Parathyroid adenoma (tissue), 2 donors: ENCODE results near the gene OSCP1.
"Not testable (repeated sequence)": the region's sequence is repeated elsewhere in the genome, so short reads cannot be mapped to it uniquely, and the experiment has no call there.

ENCODE experiments used
- H2AFZ ChIP-seq: fragments of 300-600 bp; sonication (generic); one replicate; pipeline ENCODE4 v1.7.0; 2017; ENCODE audit warnings: antibody characterized with exemption, mild to moderate bottlenecking
- H3K27ac ChIP-seq: fragments of 300-600 bp; sonication (generic); one replicate; pipeline ENCODE4 v1.7.0; 2017
- H3K27me3 ChIP-seq: fragments of 300-600 bp; sonication (generic); one replicate; pipeline ENCODE4 v1.7.0; 2017; ENCODE audit warnings: low read length; ENCODE audit not compliant: control insufficient read depth, insufficient read depth
- H3K36me3 ChIP-seq: fragments of 300-600 bp; sonication (generic); one replicate; pipeline ENCODE4 v1.7.0; 2017; ENCODE audit warnings: low read length; ENCODE audit not compliant: control insufficient read depth, insufficient read depth
- H3K4me1 ChIP-seq: fragments of 300-600 bp; sonication (generic); one replicate; pipeline ENCODE4 v1.7.0; 2017; ENCODE audit warnings: control low read depth
- H3K4me2 ChIP-seq: fragments of 300-600 bp; sonication (generic); one replicate; pipeline ENCODE4 v1.7.0; 2017; ENCODE audit warnings: low read length
- H3K4me3 ChIP-seq: fragments of 300-600 bp; sonication (generic); one replicate; pipeline ENCODE4 v1.7.0; 2017; ENCODE audit warnings: low read depth, low read length
- H3K79me2 ChIP-seq: fragments of 300-600 bp; sonication (generic); one replicate; pipeline ENCODE4 v1.7.0; 2017; ENCODE audit warnings: control low read depth
- H3K9ac ChIP-seq: fragments of 300-600 bp; sonication (generic); one replicate; pipeline ENCODE4 v1.7.0; 2017; ENCODE audit warnings: mild to moderate bottlenecking
- H3K9me3 ChIP-seq: fragments of 300-600 bp; sonication (generic); one replicate; pipeline ENCODE4 v1.7.0; 2017; ENCODE audit warnings: low read length; ENCODE audit not compliant: control insufficient read depth
- TF ChIP-seq, protein P1 (sequence below): fragments of 300-600 bp; sonication (generic); IDR thresholded peaks from one replicate; pipeline ENCODE4 v1.7.0; 2017; ENCODE audit warnings: antibody characterized with exemption, mild to moderate bottlenecking
- donor health status: primary hyperparathyroidism.

The OSCP1 gene

DNA sequence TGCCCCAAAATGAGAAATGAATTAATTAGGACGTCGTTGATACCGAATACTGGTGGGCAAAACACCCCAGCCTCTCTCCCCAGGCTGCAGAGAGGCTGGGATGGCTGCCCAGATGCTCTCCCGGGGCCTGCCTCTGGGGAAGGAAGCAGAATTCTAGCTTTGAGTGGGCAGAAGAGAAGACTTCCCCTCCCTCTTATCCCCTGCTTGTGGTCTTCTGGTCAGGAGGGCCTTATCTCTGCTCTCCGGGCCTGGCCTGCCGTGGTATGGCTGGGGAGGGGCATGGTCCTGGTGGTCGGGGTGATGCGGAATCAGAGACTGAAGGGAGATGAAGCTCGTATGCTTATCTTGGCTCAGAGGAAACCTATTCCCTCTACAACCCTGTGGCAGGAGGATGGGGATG lies 42.2 kb upstream of the OSCP1 start:
- Histone ChIP-seq H3K9me3 (no peaks in the 10 kb centered on the region), H3K27ac (no peak overlapping the region), H3K9ac (no peak overlapping the region), H3K4me1 (no peaks in the 10 kb centered on the region), H3K4me3 (no peak overlapping the region), H3K27me3 (no peaks in the 10 kb centered on the region), H3K4me2 (no peak overlapping the region), H3K79me2 (no peaks in the 10 kb centered on the region), H2AFZ (no peak overlapping the region), H3K36me3 (no peaks in the 10 kb centered on the region)
- TF ChIP-seq, protein P1, sequence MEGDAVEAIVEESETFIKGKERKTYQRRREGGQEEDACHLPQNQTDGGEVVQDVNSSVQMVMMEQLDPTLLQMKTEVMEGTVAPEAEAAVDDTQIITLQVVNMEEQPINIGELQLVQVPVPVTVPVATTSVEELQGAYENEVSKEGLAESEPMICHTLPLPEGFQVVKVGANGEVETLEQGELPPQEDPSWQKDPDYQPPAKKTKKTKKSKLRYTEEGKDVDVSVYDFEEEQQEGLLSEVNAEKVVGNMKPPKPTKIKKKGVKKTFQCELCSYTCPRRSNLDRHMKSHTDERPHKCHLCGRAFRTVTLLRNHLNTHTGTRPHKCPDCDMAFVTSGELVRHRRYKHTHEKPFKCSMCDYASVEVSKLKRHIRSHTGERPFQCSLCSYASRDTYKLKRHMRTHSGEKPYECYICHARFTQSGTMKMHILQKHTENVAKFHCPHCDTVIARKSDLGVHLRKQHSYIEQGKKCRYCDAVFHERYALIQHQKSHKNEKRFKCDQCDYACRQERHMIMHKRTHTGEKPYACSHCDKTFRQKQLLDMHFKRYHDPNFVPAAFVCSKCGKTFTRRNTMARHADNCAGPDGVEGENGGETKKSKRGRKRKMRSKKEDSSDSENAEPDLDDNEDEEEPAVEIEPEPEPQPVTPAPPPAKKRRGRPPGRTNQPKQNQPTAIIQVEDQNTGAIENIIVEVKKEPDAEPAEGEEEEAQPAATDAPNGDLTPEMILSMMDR: no peak

DNA sequence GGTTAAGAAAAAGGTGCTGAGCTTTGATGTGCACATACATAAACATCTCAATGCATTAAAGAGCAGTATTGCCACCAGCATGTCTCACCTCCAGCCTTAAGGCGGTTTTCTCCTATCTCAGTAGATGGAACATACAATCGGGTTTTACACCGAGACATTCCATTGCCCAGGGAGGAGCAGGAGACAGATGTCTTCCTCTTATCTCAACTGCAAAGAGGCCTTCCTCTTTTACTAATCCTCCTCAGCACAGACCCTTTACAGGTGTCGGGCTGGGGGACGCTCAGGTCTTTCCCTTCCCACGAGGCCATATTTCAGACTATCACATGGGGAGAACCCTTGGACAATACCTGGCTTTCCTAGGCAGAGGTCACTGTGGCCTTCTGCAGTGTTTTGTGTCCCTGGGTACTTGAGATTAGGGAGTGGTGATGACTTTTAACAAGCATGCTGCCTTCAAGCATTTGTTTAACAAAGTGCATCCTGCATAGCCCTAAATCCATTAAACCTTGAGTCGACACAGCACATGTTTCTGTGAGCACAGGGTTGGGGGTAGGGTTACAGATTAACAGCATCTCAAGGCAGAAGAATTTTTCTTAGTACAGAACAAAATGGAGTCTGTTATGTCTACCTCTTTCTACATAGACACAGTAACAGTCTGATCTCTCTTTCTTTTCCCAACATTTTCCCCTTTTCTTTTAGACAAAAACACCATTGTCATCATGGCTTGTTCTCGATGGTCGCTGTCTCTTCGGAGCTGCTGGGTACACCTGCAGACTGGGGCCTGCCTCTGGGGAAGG lies 39.2 kb upstream of the OSCP1 start:
- H3K27me3 ChIP-seq: not testable (repeated sequence)

DNA sequence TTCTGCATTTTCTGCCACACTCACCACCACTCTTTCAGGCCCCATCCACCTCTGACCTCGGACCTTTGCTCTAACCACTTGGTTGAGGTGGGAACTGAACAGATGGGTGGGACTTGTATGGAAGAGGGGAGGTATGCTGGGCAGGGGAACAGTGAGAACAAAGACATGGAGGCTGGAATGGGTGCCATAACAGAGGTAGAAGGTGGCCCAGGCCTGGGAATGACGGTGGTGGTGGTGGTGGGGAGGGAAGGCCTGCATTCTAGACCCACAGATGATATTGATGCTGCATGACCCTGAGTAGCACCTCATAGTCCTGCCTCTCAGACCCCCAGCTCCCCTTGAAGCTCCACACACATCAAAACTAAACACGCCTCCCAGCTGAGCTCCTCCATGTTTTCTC lies 37.7 kb upstream of the OSCP1 start:
- TF ChIP-seq, protein P1: no peak

More for the DNA sequence above, 39.2 kb upstream of the OSCP1 start:
- H3K79me2 ChIP-seq, H3K4me3 ChIP-seq, H3K4me2 ChIP-seq, H3K9ac ChIP-seq, H3K9me3 ChIP-seq, H3K36me3 ChIP-seq, H3K4me1 ChIP-seq, H2AFZ ChIP-seq, H3K27ac ChIP-seq: not testable (repeated sequence)

GRCh38 chr1:36487336-36487725 lies 37.1 kb upstream of the OSCP1 start:
- not testable (repeated sequence) for H3K4me3 ChIP-seq, H3K36me3 ChIP-seq, H3K9ac ChIP-seq

More for the DNA sequence above, 37.7 kb upstream of the OSCP1 start:
- Histone ChIP-seq H3K27ac (no peak overlapping the region), H2AFZ (no peak overlapping the region), H3K4me1 (no peaks in the 10 kb centered on the region), H3K9me3 (no peaks in the 10 kb centered on the region), H3K79me2 (no peaks in the 10 kb centered on the region), H3K4me2 (no peak overlapping the region), H3K9ac (no peak overlapping the region), H3K36me3 (no peaks in the 10 kb centered on the region), H3K27me3 (no peaks in the 10 kb centered on the region), H3K4me3 (no peak overlapping the region)

GRCh38 chr1:36486439-36487335 lies 36.4 kb upstream of the OSCP1 start:
- Histone ChIP-seq H3K9me3 (no peaks in the 10 kb centered on the region), H3K27me3 (no peaks in the 10 kb centered on the region)

More at GRCh38 chr1:36487336-36487725, 37.1 kb upstream of the OSCP1 start:
- not testable (repeated sequence) for H3K9me3 ChIP-seq, H3K79me2 ChIP-seq, H3K27me3 ChIP-seq, H3K4me2 ChIP-seq, H2AFZ ChIP-seq, H3K27ac ChIP-seq, H3K4me1 ChIP-seq

More at GRCh38 chr1:36486439-36487335, 36.4 kb upstream of the OSCP1 start:
- Histone ChIP-seq H2AFZ (no peak overlapping the region), H3K36me3 (no peaks in the 10 kb centered on the region), H3K9ac (no peak overlapping the region), H3K4me1 (no peaks in the 10 kb centered on the region), H3K27ac (no peak overlapping the region), H3K4me2 (no peak overlapping the region), H3K79me2 (no peaks in the 10 kb centered on the region), H3K4me3 (no peak overlapping the region)
- TF ChIP-seq, protein P1: no peak
